SJSA1 (cell line): ENCODE data around the gene ZNF341. TPM values are rescaled to one million over a fixed set of nuclear protein-coding genes. Genes with fewer than 3 reads are reported as not detected.

Source experiments
- DNase-seq, 2 experiments: peaks; one replicate each; pipeline ENCODE4 v3.0.0-alpha.2; 2015 to 2020; ENCODE audit warnings: low spot score in 2 of 2, low read depth in 1 of 2
- H3K27ac ChIP-seq: fragments of 250-450 bp; sonication (Bioruptor Pico); 2 replicates; pipeline ENCODE4 v1.5.1; 2020; ENCODE audit warnings: mild to moderate bottlenecking, moderate library complexity
- H3K27me3 ChIP-seq: fragments of 250-450 bp; sonication (Bioruptor Pico); replicated peaks from 2 replicates; pipeline ENCODE4 v1.5.1; 2020; ENCODE audit warnings: mild to moderate bottlenecking, moderate library complexity
- H3K36me3 ChIP-seq: fragments of 250-450 bp; sonication (Bioruptor Pico); 2 replicates; pipeline ENCODE4 v1.5.1; 2020; ENCODE audit warnings: mild to moderate bottlenecking
- H3K4me1 ChIP-seq: fragments of 250-450 bp; sonication (Bioruptor Pico); replicated peaks from 2 replicates; pipeline ENCODE4 v1.6.1; 2021; ENCODE audit warnings: mild to moderate bottlenecking
- H3K4me3 ChIP-seq: fragments of 250-450 bp; sonication (Bioruptor Pico); 2 replicates; pipeline ENCODE4 v1.5.1; 2020; ENCODE audit warnings: mild to moderate bottlenecking
- H3K9me3 ChIP-seq: fragments of 250-450 bp; sonication (Bioruptor Pico); replicated peaks from 2 replicates; pipeline ENCODE4 v1.5.1; 2020; ENCODE audit warnings: mild to moderate bottlenecking
- total RNA-seq: library from RNA; depleted of rRNA; stranded (reverse); fragments of >200 nt; shearing (Covaris generic); gene quantifications from 2 replicates; pipeline ENCODE4 v1.2.3, GENCODE V29; 2014

Gene ZNF341
- total RNA-seq, 1 experiment from 2014 or later, result 2.1 TPM

DNA sequence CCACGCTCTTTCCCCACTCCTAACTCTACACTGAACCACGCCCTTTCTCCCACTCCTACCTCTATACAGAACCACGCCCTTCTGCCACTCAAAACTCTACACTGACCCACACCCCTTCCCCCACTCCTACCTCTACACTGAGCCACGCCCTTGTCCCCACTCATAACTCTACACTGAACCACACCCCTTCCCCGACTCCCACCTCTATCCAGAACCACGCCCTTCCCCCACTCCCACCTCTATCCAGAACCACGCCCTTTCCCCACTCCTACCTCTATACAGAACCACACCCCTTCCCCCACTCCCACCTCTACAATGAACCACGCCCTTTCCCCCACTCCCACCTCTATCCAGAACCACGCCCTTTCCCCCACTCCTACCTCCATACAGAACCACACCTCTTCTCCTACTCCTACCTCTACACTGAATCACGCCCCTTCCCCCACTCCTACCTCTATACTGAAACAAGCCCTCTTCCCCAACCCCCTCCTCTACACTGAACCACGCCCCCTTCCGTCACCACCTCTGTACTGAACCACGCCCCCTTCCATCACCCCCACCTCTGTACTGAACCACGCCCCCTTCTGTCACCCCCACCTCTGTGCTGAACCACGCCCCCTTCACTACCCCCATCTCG lies 21.8 kb upstream of the ZNF341 start:
- no peaks in the 10 kb centered on the region for H3K9me3 ChIP-seq
- H3K36me3 ChIP-seq, result peaks cover 27% of the 10 kb centered on the region
- no peak overlapping the region for H3K4me3 ChIP-seq
- H3K27ac ChIP-seq, result no peak overlapping the region
- DNase-seq, result no peak
- H3K27me3 ChIP-seq, result no peaks in the 10 kb centered on the region
- no peaks in the 10 kb centered on the region for H3K4me1 ChIP-seq

DNA sequence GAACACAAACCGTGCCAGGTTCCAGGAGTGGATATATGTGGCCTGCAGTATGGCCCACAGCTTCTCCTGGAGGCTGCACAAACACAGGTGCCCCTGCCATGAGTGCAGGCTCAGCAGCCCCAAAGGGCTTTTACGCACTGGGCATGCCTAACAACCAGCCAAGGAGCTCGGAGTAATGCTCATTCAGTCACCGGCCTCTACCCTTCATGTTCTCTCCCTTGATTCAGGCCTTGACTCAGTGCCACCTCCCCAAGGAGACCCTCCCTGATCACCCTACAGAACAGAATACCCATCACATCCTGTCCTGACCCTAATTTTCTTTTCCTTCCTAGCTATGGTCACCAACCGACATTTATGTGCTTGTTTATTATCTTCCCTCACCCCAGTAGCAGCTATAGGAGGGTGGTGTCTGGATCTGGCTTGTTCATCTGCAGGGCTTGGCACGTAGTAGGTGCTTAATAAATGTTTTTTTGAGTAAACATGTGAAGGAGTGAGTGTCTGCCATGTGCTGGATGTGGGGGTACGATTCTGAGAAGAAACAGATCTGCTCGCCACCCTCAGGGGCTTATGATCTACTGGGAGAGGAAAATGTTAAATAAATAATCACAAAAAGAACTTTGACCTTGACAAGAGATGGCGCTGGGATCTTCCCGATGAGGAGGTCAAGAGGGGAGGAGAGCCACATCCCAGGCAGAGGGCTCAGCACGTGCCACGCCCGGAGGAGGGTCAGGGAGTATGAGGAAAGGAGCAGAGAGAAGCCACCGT lies 20.9 kb upstream of the ZNF341 start:
- Histone ChIP-seq H3K27ac (no peak overlapping the region), H3K4me1 (no peaks in the 10 kb centered on the region), H3K9me3 (no peaks in the 10 kb centered on the region), H3K36me3 (peaks cover 27% of the 10 kb centered on the region), H3K4me3 (no peak overlapping the region), H3K27me3 (no peaks in the 10 kb centered on the region)
- DNase-seq, result no peak

DNA sequence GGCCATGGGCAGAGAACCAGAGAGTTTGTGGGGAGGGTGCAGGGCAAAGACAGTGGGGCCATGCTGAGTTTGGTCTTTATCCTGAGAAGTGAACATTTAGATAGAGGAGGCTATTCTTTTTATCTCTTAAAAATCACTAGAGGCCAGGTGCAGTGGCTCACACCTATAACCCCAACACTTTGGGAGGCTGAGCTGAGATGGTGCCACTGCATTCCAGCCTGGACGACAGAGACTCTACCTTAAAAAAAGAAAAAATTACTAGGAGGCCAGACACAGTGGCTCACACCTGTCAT lies 20.4 kb upstream of the ZNF341 start:
- H3K4me3 ChIP-seq, result no peak overlapping the region
- DNase-seq, result no peak
- H3K4me1 ChIP-seq, result no peaks in the 10 kb centered on the region
- peaks cover 27% of the 10 kb centered on the region for H3K36me3 ChIP-seq
- H3K27me3 ChIP-seq, result no peaks in the 10 kb centered on the region
- no peak overlapping the region for H3K27ac ChIP-seq
- H3K9me3 ChIP-seq, result no peaks in the 10 kb centered on the region

DNA sequence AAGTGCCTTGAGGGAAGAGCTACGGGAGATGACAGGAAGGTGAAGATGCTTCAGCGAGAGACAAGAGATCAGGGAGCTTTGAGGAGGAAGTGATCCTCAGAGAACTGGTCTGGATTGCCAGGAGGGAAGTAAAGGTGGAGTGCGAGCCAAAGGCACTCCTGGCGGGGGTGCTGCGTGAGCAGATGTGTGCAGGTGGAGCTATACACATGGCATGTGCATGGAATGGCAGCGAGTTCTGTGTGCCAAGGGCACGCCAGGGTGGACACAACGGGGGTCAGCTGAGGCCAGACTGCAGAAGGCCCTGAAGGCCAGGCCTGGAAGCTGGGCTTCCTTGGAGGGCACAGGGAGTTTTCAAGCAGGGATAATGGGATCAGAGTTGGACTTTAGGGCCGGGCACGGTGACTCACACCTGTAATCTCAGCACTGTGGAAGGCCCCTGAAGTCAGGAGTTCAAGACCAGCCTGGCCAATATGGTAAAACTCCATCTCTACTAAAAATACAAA lies 17.9 kb upstream of the ZNF341 start:
- DNase-seq, result no peak
- Histone ChIP-seq H3K36me3 (peaks cover 18% of the 10 kb centered on the region), H3K4me1 (no peaks in the 10 kb centered on the region; the same call in 1 of the 2 replicates), H3K4me3 (no peak overlapping the region), H3K27ac (no peak overlapping the region), H3K9me3 (no peaks in the 10 kb centered on the region), H3K27me3 (no peaks in the 10 kb centered on the region)

DNA sequence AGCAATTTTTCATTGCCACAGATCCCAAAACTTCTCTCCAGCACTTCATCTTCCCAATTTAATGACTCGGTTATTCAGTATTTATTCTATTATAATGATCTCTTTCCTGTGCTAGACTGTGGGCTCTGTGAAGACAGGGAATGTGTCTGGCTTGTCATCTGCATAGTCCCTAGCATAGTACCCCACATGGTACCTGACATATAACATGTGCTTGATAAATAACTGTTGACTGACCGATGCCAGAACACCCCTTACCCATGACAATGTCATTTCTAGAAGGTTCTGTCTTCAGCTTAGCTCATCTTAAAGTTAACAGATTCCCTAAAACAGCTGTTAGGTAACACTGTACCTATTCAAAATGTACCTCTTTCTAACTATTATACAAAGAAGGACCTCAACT lies 15.3 kb upstream of the ZNF341 start:
- H3K27ac ChIP-seq, result no peak overlapping the region
- H3K9me3 ChIP-seq, result no peaks in the 10 kb centered on the region
- H3K4me3 ChIP-seq, result no peak overlapping the region
- peaks cover 14% of the 10 kb centered on the region for H3K4me1 ChIP-seq
- H3K27me3 ChIP-seq, result no peaks in the 10 kb centered on the region
- peaks cover 10% of the 10 kb centered on the region for H3K36me3 ChIP-seq
- no peak for DNase-seq

DNA sequence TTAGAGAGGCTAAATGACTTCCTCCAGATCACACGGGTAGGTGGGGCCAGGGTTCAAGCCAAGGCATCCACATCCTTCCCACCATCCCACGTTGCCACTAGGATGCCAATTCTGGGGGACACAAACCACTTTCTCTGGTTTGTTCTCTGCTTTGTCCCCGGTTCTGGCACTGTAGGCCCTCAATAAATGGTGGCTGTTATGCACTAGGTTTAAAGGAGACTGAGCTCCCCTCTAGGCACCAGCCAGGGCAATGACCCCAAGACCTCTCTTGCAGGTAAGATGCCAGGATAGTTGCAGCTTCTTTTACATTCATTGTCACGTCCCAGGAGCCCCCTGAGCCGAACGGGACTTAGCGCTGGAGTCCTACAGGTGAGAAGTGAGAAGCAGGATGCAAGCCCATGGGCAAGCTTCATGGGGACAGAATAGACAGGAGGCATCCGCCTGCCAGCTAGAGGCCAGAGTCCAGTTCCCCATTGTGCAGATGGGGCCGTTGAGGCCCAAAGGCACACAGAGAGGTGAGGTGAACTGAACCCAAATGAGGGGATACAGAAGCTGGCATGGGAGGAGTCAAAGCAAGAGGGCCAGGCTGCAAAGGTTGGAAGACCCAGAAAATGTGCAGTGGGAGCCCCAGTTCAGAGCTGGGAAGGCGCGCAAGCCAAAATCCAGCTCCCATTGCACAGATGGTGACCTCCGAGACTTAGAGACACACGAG lies 12.4 kb upstream of the ZNF341 start:
- Histone ChIP-seq H3K9me3 (no peaks in the 10 kb centered on the region), H3K36me3 (no peaks in the 10 kb centered on the region; the same call in 1 of the 2 replicates), H3K4me1 (peaks cover 14% of the 10 kb centered on the region), H3K27me3 (no peaks in the 10 kb centered on the region), H3K27ac (0 out of 2 replicates have a peak overlapping the region, but pooled peaks have one; percentile 9), H3K4me3 (peak overlapping the region; percentile 66)
- no peak for DNase-seq

DNA sequence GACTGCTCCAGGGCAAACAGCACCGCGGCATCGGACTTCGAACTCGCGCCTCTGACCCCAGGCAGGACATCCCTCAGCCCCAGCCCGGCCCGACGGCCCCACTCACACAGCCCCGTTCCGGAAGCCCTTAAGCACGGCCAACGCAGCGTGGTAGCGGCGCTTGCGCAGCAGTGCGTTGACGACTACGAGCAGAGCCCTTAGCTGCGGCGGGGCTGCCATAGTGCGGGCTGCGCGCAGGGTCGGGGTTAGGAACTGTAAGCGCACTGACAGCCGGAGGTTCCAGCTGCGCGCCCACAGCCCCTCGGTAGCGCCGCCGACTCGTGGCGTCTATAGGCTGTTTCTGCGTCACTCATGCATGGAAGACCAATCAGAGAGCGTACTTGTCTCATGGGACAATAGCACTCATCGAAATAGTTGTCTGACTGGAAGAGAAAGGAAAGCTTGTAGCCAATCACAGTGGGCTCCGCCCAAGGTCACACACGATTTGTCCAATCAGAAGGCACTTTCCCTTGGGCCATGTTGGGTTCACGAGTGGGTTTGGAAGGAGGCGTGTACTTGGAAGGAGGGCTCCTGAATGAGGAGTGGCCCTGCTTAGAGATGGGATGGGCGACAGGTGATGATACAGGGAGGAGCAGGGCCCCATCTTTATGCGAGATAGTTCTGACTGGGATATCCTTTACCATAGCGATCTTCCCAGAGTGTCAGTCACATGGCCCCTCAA lies 11.6 kb upstream of the ZNF341 start, which contains the start of gene PXMP4:
Gene PXMP4, minus strand, starts transcription at position 322 of the 721 bp plus-strand sequence. Its CDS starts 103 bp downstream, at position 219.
- Histone ChIP-seq H3K4me3 (peak within 1 kb of the TSS; percentile 66), H3K36me3 (no peaks in the 10 kb centered on the region), H3K9me3 (no peaks in the 10 kb centered on the region), H3K27me3 (no peaks in the 10 kb centered on the region), H3K4me1 (peaks cover 14% of the 10 kb centered on the region), H3K27ac (peak within 1 kb of the TSS; percentile 9; the same call in 1 of the 2 replicates)
- DNase-seq, result peak; percentile 90 to 92

DNA sequence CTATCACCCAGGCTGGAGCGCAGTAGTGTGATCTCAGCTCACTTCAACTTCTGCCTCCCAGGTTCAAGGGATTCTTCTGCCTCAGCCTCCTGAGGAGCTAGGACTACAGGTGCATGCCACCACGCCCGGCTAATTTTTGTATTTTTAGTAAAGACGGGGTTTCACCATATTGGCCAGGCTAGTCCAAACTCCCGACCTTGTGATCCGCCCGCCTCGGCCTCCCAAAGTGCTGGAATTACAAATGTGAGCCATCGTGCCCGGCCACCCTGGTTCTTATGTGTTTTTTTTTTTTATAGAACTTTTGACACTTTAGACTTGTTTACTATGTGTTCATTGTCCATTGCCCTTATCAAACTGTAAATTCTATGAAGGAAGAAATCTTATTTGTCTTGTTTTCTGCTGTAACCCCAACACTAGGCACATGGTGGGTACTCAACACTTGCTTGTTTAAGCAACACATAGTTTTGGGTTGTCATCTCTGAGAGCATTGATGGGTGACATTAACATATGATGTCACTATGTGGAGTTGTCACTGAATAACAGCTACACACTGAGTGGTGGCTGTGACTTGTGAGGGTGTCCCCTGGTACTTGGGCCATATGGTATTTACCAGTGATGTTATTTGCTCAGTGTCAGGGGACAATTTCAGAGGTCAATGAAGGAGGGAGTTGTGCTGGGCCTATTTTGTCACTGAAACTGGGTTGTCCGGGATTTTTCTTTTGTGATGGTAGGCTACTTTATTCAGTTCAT lies 10.2 kb upstream of the ZNF341 start:
- Histone ChIP-seq H3K27me3 (no peaks in the 10 kb centered on the region), H3K36me3 (no peaks in the 10 kb centered on the region), H3K27ac (no peak overlapping the region), H3K9me3 (no peaks in the 10 kb centered on the region), H3K4me3 (no peak overlapping the region), H3K4me1 (peaks cover 14% of the 10 kb centered on the region)
- DNase-seq, result no peak

DNA sequence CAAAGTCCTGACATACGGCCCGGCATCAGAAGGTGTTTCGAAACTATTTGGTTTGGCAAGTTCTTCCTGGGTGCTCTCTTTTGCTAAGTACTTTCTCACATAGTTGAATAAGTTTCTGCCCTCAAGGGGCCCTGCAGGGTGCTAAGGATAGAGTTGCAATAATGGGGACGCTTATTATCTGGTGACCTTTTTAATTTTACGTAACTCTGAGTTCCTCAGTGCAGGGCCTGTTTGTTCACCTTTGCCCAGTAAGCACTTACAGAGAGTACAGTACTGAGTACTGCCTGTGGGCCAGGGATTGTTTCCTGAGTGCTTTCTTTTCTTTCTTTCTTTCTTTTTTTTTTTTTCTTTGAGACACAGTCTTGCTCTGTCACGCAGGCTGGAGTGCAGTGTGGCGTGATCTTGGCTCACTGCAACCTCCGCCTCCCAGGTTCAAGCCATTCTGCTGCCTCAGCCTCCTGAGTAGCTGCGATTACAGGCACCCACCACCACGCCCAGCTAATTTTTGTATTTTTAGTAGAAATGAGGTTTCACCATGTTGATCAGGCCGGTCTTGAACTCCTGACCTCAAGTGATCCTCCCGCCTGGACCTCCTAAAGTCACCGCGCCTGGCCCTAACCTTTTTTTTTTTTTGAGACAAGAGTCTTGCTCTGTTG lies 7.2 kb upstream of the ZNF341 start:
- no peak overlapping the region for H3K4me3 ChIP-seq
- H3K9me3 ChIP-seq, result no peaks in the 10 kb centered on the region
- no peak overlapping the region for H3K27ac ChIP-seq
- H3K27me3 ChIP-seq, result no peaks in the 10 kb centered on the region
- no peak for DNase-seq
- H3K36me3 ChIP-seq, result no peaks in the 10 kb centered on the region
- peaks cover 8% of the 10 kb centered on the region for H3K4me1 ChIP-seq

DNA sequence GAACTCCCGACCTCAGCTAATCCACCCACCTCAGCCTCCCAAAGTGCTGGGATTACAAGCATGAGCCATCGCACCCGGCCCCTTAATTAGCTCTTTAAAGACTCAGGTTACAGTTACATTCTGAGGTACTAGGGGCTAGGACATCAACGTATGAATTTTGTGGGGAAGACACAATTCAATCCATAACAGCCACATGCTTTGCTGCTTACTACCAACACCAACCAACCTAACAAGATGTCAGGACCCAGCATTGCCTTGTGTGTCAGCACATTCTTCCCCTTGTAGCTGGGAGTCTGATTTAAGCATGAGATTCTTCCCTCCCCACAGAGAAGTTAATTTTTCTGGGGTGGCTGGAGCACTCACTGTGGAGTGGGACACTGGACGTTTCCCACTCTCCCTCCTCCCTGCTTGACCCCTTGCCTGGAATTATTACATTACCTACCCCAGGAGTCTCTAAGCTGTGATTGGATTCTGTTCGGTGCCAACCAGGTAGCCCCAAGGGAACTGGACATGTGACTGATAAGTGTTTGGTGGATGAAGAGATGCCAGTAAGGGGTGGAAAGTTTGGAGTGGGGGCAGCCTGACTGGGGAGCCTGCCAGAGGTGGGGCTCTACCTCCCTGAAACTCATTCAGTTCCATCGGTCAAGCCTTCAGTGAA lies 6.1 kb upstream of the ZNF341 start:
- Histone ChIP-seq H3K9me3 (no peaks in the 10 kb centered on the region), H3K4me3 (no peak overlapping the region), H3K4me1 (no peaks in the 10 kb centered on the region; the same call in 1 of the 2 replicates), H3K27me3 (no peaks in the 10 kb centered on the region), H3K27ac (no peak overlapping the region), H3K36me3 (no peaks in the 10 kb centered on the region)
- no peak for DNase-seq

DNA sequence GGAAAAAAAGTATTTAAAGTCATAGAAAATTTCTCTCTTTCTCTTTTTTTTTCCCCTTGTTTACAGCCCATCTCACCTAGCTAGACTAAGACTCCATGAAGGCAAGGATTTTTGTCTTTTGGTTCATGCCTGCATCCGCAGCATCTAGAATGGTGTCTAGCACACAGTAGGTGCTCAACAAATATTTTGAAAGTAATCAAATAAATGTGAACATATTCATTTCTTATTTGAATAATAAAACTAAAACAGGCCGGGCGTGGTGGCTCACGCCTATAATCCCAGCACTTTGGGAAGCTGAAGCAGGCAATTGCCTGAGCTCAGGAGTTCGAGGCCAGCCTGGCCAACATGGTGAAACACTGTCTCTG lies 4.7 kb upstream of the ZNF341 start:
- DNase-seq, result no peak
- Histone ChIP-seq H3K27me3 (no peaks in the 10 kb centered on the region), H3K4me1 (peaks cover 6% of the 10 kb centered on the region), H3K9me3 (no peaks in the 10 kb centered on the region; the same call in 1 of the 2 replicates), H3K36me3 (no peaks in the 10 kb centered on the region), H3K4me3 (no peak overlapping the region), H3K27ac (no peak overlapping the region)

DNA sequence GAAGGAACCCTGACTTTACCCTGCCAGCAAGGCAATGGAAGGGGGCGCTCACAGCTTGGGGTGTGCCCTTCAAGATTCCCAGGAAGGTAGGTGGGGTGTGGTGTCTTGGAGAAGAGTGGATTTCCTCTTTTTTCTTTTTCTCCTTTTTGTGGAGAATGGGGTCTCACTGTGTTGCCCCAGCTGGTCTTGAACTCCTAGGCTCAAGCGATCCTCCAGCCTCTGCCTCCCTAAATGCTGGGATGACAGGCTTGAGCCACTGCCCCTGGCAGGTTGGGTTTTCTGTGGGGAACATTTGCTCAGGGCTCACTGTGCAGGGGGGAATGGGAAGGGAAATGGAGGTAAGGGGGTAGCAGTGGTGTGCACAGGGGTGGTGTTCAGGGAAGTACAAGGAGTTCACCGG lies 4.0 kb upstream of the ZNF341 start:
- no peak overlapping the region for H3K27ac ChIP-seq
- H3K9me3 ChIP-seq, result no peaks in the 10 kb centered on the region; the same call in 1 of the 2 replicates
- no peaks in the 10 kb centered on the region for H3K36me3 ChIP-seq
- no peaks in the 10 kb centered on the region for H3K27me3 ChIP-seq
- DNase-seq, result no peak
- peaks cover 13% of the 10 kb centered on the region for H3K4me1 ChIP-seq
- no peak overlapping the region for H3K4me3 ChIP-seq
